ENCODE measurements around the gene CNTN5.

- TF ChIP-seq POLR2A (IDR thresholded peaks at IDR 0.05): no peak
- TF ChIP-seq, protein P1, sequence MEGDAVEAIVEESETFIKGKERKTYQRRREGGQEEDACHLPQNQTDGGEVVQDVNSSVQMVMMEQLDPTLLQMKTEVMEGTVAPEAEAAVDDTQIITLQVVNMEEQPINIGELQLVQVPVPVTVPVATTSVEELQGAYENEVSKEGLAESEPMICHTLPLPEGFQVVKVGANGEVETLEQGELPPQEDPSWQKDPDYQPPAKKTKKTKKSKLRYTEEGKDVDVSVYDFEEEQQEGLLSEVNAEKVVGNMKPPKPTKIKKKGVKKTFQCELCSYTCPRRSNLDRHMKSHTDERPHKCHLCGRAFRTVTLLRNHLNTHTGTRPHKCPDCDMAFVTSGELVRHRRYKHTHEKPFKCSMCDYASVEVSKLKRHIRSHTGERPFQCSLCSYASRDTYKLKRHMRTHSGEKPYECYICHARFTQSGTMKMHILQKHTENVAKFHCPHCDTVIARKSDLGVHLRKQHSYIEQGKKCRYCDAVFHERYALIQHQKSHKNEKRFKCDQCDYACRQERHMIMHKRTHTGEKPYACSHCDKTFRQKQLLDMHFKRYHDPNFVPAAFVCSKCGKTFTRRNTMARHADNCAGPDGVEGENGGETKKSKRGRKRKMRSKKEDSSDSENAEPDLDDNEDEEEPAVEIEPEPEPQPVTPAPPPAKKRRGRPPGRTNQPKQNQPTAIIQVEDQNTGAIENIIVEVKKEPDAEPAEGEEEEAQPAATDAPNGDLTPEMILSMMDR (IDR thresholded peaks at IDR 0.05): no peak
Observed at GRCh38 chr11:100403816-100404215, 1383.1 kb downstream of the CNTN5 start.

Measured in lower leg skin (tissue), 3 donors.